Stomach (tissue), 9 donors: ENCODE results near the gene GABARAP. TPM values are rescaled to one million over a fixed set of nuclear protein-coding genes. Genes with fewer than 3 reads are reported as not detected.

ENCODE experiments used
- DNase-seq, 2 donors: peaks; one replicate each; pipeline versions ENCODE4 v3.0.0 to v3.0.0-alpha.2; 2013 to 2019
- H3K27ac ChIP-seq, 5 donors: fragments of 200-600 bp in 4 of 5; sonication (generic) in 4 of 5; one replicate each; pipeline ENCODE4 v1.5.1; 2013 to 2019; ENCODE audit warnings: mild to moderate bottlenecking in 1 of 5, moderate library complexity in 1 of 5
- H3K27me3 ChIP-seq, 3 donors: fragments of 200-600 bp; sonication (generic); one replicate each; pipeline ENCODE4 v1.5.1; 2017 to 2019; ENCODE audit warnings: mixed run types in 1 of 3
- H3K36me3 ChIP-seq, 4 donors: fragments of 200-600 bp; sonication (generic); 1 replicate in 3 of 4; 2 replicates in 1 of 4; pipeline ENCODE4 v1.5.1; 2016 to 2019
- H3K4me1 ChIP-seq, 4 donors: fragments of 200-600 bp; sonication (generic); one replicate each; pipeline ENCODE4 v1.5.1; 2016 to 2019
- H3K4me3 ChIP-seq, 4 donors: fragments of 200-600 bp; sonication (generic) in 3 of 4; one replicate each; pipeline ENCODE4 v1.5.1; 2016 to 2019; ENCODE audit warnings: mild to moderate bottlenecking in 1 of 4
- H3K9me3 ChIP-seq, 4 donors: fragments of 200-600 bp; sonication (generic); one replicate each; pipeline ENCODE4 v1.5.1; 2016 to 2019
- EP300 ChIP-seq: sonication (generic); formaldehyde crosslinking; IDR thresholded peaks from one replicate; pipeline ENCODE4 v1.6.1; 2017; ENCODE audit warnings: antibody characterized with exemption
- POLR2A ChIP-seq, 4 donors: fragments of 450-650 bp; IDR thresholded peaks; one replicate each; pipeline ENCODE4 v1.6.1; 2016; ENCODE audit warnings: antibody characterized with exemption in 4 of 4, control low read depth in 2 of 4, mild to moderate bottlenecking in 1 of 4, moderate library complexity in 1 of 4
- POLR2AphosphoS5 ChIP-seq, 3 donors: sonication (generic); formaldehyde crosslinking; IDR thresholded peaks; one replicate each; pipeline ENCODE4 v1.6.1; 2016; ENCODE audit warnings: antibody characterized with exemption in 3 of 3
- WGBS, 5 donors: extraction: QIAGEN DNeasy Blood & Tissue Kit in 3 of 5; methylation state at CpG; one replicate each; pipeline versions ENCODE4 v1.1.5 to v1.1.7; 2013 to 2018; 5-methylcytosine and 5-hydroxymethylcytosine counted together
- intact Hi-C: fragments of 100-400 bp; cut with DNase I; formaldehyde crosslinking; loops from one replicate; pipeline ENCODE4 v1.15.1; 2023; ENCODE audit warnings: low total_unique reads
- polyA plus RNA-seq, 3 donors: library from polyadenylated mRNA; stranded (reverse); fragments of 200-250 nt; gene quantifications; one replicate each; pipeline ENCODE4 v1.2.3, GENCODE V29; 2013
- total RNA-seq, 5 donors: library from RNA; depleted of rRNA; stranded (reverse); fragments of >200 nt; gene quantifications; one replicate each; pipeline versions ENCODE4 v1.1.0 to v1.2.3, GENCODE V29; 2014 to 2016
- TF ChIP-seq, protein P1 (sequence below), 7 experiments: fragments of 450-650 bp in 4 of 7; fragments of 200-600 bp in 3 of 7; sonication (generic) in 3 of 7; IDR thresholded peaks; one replicate each; pipeline ENCODE4 v1.5.1; 2016 to 2019; ENCODE audit warnings: antibody characterized with exemption in 7 of 7, control low read depth in 2 of 7, mild to moderate bottlenecking in 1 of 7
- donor health status: healthy with polysubstance abuse.
- donor health status: Bipolar disorder and iron deficiency.
- donor health status: healthy.

Gene GABARAP
- total and polyA plus RNA-seq, 8 donors: 111 to 1,252 (median 404) TPM

DNA sequence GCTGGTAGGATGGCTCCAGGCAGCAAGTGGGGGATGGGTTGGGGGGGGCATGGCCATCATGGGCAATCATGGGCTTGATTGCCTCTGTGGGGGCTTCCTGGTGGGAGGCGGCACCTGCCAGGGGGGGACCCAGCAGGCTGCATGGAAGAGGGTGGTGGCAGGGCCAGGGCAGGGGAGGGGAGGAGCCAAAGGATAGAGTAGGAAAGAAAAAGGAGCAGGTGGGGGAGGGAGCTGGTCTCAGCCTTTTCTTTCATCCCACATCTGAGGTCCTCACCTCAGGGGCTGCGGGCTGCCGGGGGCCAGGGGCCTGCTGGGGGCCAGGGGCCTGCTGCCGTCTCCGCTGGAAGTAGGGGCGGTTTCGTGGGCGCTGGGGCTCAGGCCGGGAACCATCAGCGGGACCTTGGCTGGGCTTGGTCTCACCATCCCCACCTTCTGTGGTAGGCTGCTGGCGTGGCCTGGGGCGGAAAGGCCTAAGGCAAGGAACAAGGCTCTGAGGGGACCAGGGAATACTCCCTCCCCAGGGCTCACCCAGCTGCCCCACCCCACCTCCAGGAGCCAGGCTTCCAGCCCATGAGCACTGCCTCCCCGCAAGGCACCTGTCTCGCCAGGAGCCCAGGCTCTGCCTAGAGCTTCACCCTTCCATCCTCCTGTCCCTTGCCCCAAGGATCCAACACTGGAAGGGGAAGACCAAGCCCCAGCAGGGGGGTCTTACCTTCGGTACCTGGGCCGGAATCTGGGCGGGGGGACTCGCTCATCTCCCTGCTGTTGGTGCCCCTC lies 47.2 kb upstream of the GABARAP start:
- no peak for TF ChIP-seq EP300
- TF ChIP-seq POLR2AphosphoS5 (IDR thresholded peaks at IDR 0.05): no peak
- no peak for TF ChIP-seq POLR2A (IDR thresholded peaks at IDR 0.05)
- H3K4me3 ChIP-seq: no peak overlapping the region
- peaks cover 8 to 29% (median 22%) of the 10 kb centered on the region in 4 donors for H3K4me1 ChIP-seq
- DNase-seq: no peak
- no peak overlapping the region for H3K27ac ChIP-seq
- 82 to 86% (median 84%) methylated on average over 16 to 18 of the region's 18 CpGs for WGBS, 5 donors
- no peaks in the 10 kb centered on the region for H3K9me3 ChIP-seq
- H3K36me3 ChIP-seq: peaks cover 0 to 15% (median 4%) of the 10 kb centered on the region in 4 donors
- intact Hi-C loops: no loop called here
- peaks cover 0 to 69% (median 22%) of the 10 kb centered on the region in 3 donors for H3K27me3 ChIP-seq

DNA sequence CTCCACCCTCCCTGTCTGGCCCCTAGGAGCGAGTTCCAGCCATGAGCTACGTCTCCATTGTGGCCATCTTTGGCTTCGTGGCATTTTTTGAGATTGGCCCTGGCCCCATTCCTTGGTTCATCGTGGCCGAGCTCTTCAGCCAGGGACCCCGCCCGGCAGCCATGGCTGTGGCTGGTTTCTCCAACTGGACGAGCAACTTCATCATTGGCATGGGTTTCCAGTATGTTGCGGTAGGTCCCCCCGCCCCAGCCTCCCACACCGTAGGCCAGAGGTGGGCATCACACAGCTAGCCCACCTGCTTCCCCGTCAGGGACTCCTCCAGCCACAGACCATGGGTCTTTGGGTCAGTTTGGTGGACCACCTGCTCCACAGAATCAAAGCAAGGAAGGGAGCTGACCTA lies 43.4 kb upstream of the GABARAP start:
- peaks cover 0 to 63% (median 16%) of the 10 kb centered on the region in 3 donors for H3K27me3 ChIP-seq
- H3K27ac ChIP-seq: no peak overlapping the region
- peaks cover 0 to 21% (median 4%) of the 10 kb centered on the region in 4 donors for H3K36me3 ChIP-seq
- intact Hi-C loops: no loop called here
- H3K4me3 ChIP-seq: no peak overlapping the region
- no peaks in the 10 kb centered on the region for H3K9me3 ChIP-seq
- H3K4me1 ChIP-seq: peaks cover 18 to 37% (median 30%) of the 10 kb centered on the region in 4 donors
- WGBS, 5 donors: 76 to 94% (median 91%) methylated on average over 12 of the region's 12 CpGs
- TF ChIP-seq, protein P1, sequence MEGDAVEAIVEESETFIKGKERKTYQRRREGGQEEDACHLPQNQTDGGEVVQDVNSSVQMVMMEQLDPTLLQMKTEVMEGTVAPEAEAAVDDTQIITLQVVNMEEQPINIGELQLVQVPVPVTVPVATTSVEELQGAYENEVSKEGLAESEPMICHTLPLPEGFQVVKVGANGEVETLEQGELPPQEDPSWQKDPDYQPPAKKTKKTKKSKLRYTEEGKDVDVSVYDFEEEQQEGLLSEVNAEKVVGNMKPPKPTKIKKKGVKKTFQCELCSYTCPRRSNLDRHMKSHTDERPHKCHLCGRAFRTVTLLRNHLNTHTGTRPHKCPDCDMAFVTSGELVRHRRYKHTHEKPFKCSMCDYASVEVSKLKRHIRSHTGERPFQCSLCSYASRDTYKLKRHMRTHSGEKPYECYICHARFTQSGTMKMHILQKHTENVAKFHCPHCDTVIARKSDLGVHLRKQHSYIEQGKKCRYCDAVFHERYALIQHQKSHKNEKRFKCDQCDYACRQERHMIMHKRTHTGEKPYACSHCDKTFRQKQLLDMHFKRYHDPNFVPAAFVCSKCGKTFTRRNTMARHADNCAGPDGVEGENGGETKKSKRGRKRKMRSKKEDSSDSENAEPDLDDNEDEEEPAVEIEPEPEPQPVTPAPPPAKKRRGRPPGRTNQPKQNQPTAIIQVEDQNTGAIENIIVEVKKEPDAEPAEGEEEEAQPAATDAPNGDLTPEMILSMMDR (IDR thresholded peaks at IDR 0.05): no peak
- no peak for DNase-seq

DNA sequence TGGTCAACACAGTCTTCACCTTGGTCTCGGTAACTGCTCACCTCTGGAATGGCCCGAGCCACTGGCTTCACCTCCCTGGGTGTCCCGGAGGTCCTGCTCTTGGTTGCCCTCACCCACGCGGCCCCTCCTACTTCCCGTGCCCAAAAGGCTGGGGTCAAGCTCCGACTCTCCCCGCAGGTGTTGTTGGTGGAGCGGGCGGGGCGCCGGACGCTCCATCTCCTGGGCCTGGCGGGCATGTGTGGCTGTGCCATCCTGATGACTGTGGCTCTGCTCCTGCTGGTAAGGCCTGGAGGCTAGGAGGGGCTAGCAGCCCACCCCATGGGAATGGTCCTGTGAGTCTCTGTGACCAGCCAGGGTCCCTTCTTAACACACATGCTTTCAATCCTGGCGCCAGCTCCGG lies 42.7 kb upstream of the GABARAP start:
- Histone ChIP-seq H3K4me3 (no peak overlapping the region), H3K9me3 (no peaks in the 10 kb centered on the region), H3K27me3 (peaks cover 0 to 56% (median 16%) of the 10 kb centered on the region in 3 donors), H3K36me3 (peaks cover 0 to 21% (median 4%) of the 10 kb centered on the region in 4 donors), H3K4me1 (peaks cover 20 to 43% (median 35%) of the 10 kb centered on the region in 4 donors), H3K27ac (no peak overlapping the region)
- 81 to 93% (median 88%) methylated on average over 4 to 16 of the region's 16 CpGs for WGBS, 5 donors
- intact Hi-C loops: no loop called here
- TF ChIP-seq, protein P1 (IDR thresholded peaks at IDR 0.05): no peak
- no peak for TF ChIP-seq POLR2AphosphoS5 (IDR thresholded peaks at IDR 0.05)
- TF ChIP-seq EP300: no peak
- no peak for TF ChIP-seq POLR2A (IDR thresholded peaks at IDR 0.05)
- DNase-seq: no peak

DNA sequence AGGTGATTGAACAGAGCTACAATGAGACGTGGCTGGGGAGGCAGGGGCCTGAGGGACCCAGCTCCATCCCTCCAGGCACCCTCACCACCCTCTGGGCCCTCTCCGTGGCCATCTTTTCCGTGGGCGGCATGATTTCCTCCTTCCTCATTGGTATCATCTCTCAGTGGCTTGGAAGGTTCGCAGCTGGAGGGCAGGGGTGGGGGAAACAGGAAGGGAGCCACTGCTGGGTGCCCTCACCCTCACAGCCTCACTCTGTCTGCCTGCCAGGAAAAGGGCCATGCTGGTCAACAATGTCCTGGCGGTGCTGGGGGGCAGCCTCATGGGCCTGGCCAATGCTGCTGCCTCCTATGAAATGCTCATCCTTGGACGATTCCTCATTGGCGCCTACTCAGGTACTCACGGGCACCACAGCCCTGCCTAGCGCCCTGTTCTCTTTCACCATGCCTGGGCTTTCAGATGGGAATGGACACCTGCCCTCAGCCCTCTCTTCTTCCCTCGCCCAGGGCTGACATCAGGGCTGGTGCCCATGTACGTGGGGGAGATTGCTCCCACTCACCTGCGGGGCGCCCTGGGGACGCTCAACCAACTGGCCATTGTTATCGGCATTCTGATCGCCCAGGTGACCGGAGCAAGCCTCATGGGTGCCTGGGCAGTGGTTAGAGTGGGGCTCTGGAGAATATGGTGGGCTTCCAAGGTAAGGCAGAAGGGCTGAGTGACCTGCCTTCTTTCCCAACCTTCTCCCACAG lies 41.4 kb upstream of the GABARAP start:
- WGBS, 5 donors: 79 to 87% (median 85%) methylated on average over 13 to 18 of the region's 18 CpGs
- Histone ChIP-seq H3K4me3 (peak overlapping the region in 3 of 4 donors; percentile 43 to 60 (median 52)), H3K4me1 (peaks cover 20 to 43% (median 35%) of the 10 kb centered on the region in 4 donors), H3K36me3 (peaks cover 0 to 21% (median 4%) of the 10 kb centered on the region in 4 donors), H3K9me3 (no peaks in the 10 kb centered on the region), H3K27me3 (peaks cover 0 to 48% (median 16%) of the 10 kb centered on the region in 3 donors), H3K27ac (peak overlapping the region in 3 of 5 donors; percentile 37 to 92 (median 83))
- intact Hi-C loops: no loop called here
- TF ChIP-seq EP300 (no peak), POLR2AphosphoS5 (IDR thresholded peaks at IDR 0.05) (no peak)
- TF ChIP-seq, protein P1 (IDR thresholded peaks at IDR 0.05): no peak
- no peak for DNase-seq
